Ishikawa (cell line): Measurements from ENCODE around the gene CLMN.

Source experiments
- CEBPB ChIP-seq: IDR thresholded peaks from 2 replicates; pipeline ENCODE4 v1.6.1; 2012
- EP300 ChIP-seq: IDR thresholded peaks from 2 replicates; pipeline ENCODE4 v1.6.1; 2012; ENCODE audit warnings: borderline replicate concordance
- FOXM1 ChIP-seq: IDR thresholded peaks from 2 replicates; pipeline ENCODE4 v1.6.1; 2012; ENCODE audit warnings: low read depth, borderline replicate concordance
- NFIC ChIP-seq: IDR thresholded peaks from 2 replicates; pipeline ENCODE4 v1.6.1; 2012
- RAD21 ChIP-seq: IDR thresholded peaks from 2 replicates; pipeline ENCODE4 v1.6.1; 2012; ENCODE audit warnings: low read depth
- TAF1 ChIP-seq: IDR thresholded peaks from 2 replicates; pipeline ENCODE4 v1.6.1; 2012; ENCODE audit warnings: low read depth, mild to moderate bottlenecking
- YY1 ChIP-seq: IDR thresholded peaks from 2 replicates; pipeline ENCODE4 v1.6.1; 2012; ENCODE audit warnings: low read depth
- TF ChIP-seq, protein P1 (sequence below): IDR thresholded peaks from 2 replicates; pipeline ENCODE4 v1.6.1; 2012

DNA sequence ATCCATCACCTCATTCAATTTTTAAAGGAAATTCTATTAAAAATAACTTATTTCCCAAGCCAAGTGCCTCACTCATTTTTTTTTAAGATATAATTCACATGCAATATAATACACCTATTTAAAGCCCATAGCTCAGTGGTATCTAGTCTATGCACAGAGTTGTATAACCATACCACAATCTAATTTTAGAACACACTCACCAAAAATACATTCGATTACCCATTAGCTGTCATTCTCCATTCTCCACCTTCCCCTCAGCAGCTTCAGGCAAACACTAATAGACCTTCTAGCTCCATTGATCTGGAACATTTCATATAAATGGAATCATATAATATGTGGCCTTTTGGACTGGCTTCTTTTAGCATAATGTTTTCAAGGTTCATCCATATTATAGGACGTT is 49.5 kb downstream of the CLMN start:
- no peak for TF ChIP-seq RAD21
- TF ChIP-seq FOXM1, result no peak
- no peak for TF ChIP-seq TAF1
- TF ChIP-seq, protein P1, sequence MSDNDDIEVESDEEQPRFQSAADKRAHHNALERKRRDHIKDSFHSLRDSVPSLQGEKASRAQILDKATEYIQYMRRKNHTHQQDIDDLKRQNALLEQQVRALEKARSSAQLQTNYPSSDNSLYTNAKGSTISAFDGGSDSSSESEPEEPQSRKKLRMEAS, result no peak
- no peak for TF ChIP-seq EP300
- TF ChIP-seq YY1, result no peak
- no peak for TF ChIP-seq CEBPB
- no peak for TF ChIP-seq NFIC
